Small intestine (tissue), 7 donors: ENCODE data around the gene ANKRD39. TPM values are rescaled to one million over a fixed set of nuclear protein-coding genes. Genes with fewer than 3 reads are reported as not detected.
"Not testable (repeated sequence)": the region's sequence is repeated elsewhere in the genome, so short reads cannot be mapped to it uniquely, and the experiment has no call there.

Source experiments
- DNase-seq, 2 donors: peaks; one replicate each; pipeline versions ENCODE4 v3.0.0 to v3.0.0-alpha.2; 2013
- FAIRE-seq: peaks from 2 replicates; lab custom pipeline; 2012; peaks lifted over from hg19 to GRCh38; lab: Jason Lieb, UNC
- H3K27ac ChIP-seq, 3 donors: one replicate each; pipeline ENCODE4 v1.5.1; 2013; ENCODE audit warnings: low read length in 2 of 3, mild to moderate bottlenecking in 2 of 3, control low read depth in 1 of 3, inconsistent platforms in 1 of 3, low read depth in 1 of 3, moderate library complexity in 1 of 3
- H3K27me3 ChIP-seq, 3 donors: one replicate each; pipeline ENCODE4 v1.6.1; 2013; ENCODE audit warnings: low read length in 3 of 3, inconsistent platforms in 1 of 3; ENCODE audit not compliant: control insufficient read depth in 3 of 3, insufficient read depth in 3 of 3
- H3K36me3 ChIP-seq, 3 donors: one replicate each; pipeline ENCODE4 v1.6.1; 2013; ENCODE audit warnings: low read length in 3 of 3, inconsistent platforms in 1 of 3, low read depth in 1 of 3, mild to moderate bottlenecking in 1 of 3, moderate library complexity in 1 of 3; ENCODE audit not compliant: control insufficient read depth in 3 of 3, insufficient read depth in 2 of 3
- H3K4me1 ChIP-seq, 3 donors: one replicate each; pipeline ENCODE4 v1.6.1; 2013; ENCODE audit warnings: low read length in 2 of 3, inconsistent platforms in 1 of 3, low read depth in 1 of 3, mild to moderate bottlenecking in 1 of 3, moderate library complexity in 1 of 3; ENCODE audit not compliant: control insufficient read depth in 3 of 3, insufficient read depth in 2 of 3
- H3K4me3 ChIP-seq, 3 donors: one replicate each; pipeline ENCODE4 v1.5.1; 2013; ENCODE audit warnings: low read length in 3 of 3, control low read depth in 1 of 3, inconsistent platforms in 1 of 3, low read depth in 1 of 3, mild to moderate bottlenecking in 1 of 3, moderate library complexity in 1 of 3
- H3K9me3 ChIP-seq, 2 donors: one replicate each; pipeline ENCODE4 v1.6.1; 2013; ENCODE audit warnings: low read depth in 1 of 2, low read length in 1 of 2; ENCODE audit not compliant: control insufficient read depth in 2 of 2, insufficient read depth in 1 of 2
- WGBS, 3 donors: extraction: QIAGEN DNeasy Blood & Tissue Kit; methylation state at CpG; one replicate each; pipeline ENCODE4 v1.1.7; 2013; 5-methylcytosine and 5-hydroxymethylcytosine counted together
- polyA plus RNA-seq, 4 donors: library from polyadenylated mRNA; stranded (reverse) in 3 of 4; unstranded in 1 of 4; fragments of 200-250 nt in 3 of 4; fragments of 120-200 nt in 1 of 4; gene quantifications; one replicate each; pipeline versions ENCODE4 v1.2.1 to v1.2.3, GENCODE V29; 2013
- donor health status: healthy with polysubstance abuse.
- donor health status: control.
- donor health status: control.
- donor health status: Bipolar disorder and iron deficiency.
- donor health status: healthy.

Gene ANKRD39
- polyA plus RNA-seq, 4 donors: 9.3 to 23.0 (median 16.5) TPM

DNA sequence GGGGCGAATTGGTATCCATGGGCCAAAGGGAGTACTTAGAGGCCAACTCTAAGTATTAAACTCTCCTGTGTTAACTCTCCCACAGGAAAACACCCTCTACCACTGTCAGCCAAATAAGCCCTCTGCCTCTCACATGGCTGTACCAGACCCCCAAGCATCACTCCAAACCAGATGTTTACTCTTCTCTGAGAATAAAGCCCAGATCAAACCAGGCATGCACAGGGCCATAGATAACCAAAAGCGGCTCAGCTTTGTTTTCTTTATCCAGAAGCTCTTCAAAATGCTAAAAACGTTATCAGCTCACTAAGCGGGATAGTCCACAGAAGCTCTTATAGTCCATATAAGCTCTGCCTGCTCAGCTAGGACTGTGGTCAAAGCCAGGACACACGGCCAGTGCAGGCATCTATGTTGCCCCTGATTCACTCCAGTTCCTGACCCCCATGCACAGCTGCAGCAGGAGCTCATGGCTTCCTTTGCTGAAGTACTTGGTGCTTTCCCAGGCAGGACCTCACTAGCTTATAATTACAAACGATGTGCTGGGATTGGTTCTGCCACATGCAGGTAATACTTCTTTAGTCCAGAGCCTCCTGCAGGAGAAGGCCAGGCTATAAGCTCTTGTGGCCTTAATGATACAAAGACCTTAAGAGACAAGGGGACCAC, 33.0 kb upstream of the ANKRD39 start:
- Histone ChIP-seq H3K27ac (peak overlapping the region in 1 of 3 donors; percentile 22), H3K27me3 (no peaks in the 10 kb centered on the region), H3K9me3 (no peaks in the 10 kb centered on the region), H3K4me1 (peaks cover 0 to 29% (median 0%) of the 10 kb centered on the region in 3 donors), H3K36me3 (no peaks in the 10 kb centered on the region), H3K4me3 (no peak overlapping the region)
- no peak for FAIRE-seq
- no peak for DNase-seq
- WGBS, 3 donors: 66 to 85% (median 71%) methylated on average over 6 of the region's 6 CpGs

DNA sequence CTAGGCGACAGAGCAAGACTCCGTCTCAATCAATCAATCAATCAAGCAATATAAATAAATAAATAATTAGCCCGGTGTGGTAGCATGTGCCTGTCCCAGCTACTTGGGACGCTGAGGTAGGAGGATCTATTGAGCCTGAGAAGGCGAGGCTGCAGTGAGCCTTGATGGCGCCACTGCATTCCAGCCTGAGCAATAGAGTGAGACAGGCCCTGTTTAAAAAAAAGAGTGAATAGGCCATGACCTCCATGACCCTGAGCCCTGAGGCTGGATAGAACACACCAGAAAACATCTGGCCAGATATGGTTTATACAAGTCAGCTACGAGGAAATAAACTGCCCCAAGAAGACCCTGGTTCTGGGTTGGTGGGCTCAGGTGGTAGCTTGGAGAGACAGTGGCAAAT, 32.4 kb upstream of the ANKRD39 start:
- FAIRE-seq: no peak
- H3K27me3 ChIP-seq: no peaks in the 10 kb centered on the region
- no peaks in the 10 kb centered on the region for H3K9me3 ChIP-seq
- DNase-seq: no peak
- whole genome bisulfite sequencing, 3 donors: 83 to 85% (median 85%) methylated on average over 7 of the region's 7 CpGs
- no peaks in the 10 kb centered on the region for H3K36me3 ChIP-seq
- H3K4me1 ChIP-seq: peaks cover 0 to 23% (median 0%) of the 10 kb centered on the region in 3 donors
- no peak overlapping the region for H3K4me3 ChIP-seq
- no peak overlapping the region for H3K27ac ChIP-seq

DNA sequence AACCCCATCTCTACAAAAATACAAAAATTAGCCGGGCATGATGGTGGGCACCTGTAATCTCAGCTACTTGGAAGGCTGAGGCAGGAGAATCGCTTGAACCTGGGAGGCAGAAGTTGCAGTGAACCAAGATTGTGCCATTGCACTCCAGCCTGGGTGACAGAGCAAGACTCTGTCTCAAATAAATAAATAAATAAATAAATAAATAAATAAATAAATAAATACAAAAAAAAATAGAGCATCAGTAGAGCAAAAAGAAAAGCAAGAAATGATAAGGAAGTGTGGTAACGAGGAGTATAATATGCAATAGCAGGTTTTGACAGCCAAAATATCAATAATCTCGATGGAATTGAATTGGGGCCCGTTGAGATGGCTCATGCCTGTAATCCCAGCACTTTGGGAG, 31.7 kb upstream of the ANKRD39 start:
- whole genome bisulfite sequencing, 3 donors: 93 to 96% (median 94%) methylated on average over 5 of the region's 5 CpGs
- H3K9me3 ChIP-seq, FAIRE-seq, H3K27me3 ChIP-seq, H3K4me3 ChIP-seq, H3K27ac ChIP-seq, H3K36me3 ChIP-seq, DNase-seq: not testable (repeated sequence)
- H3K4me1 ChIP-seq: peaks cover 0 to 22% (median 0%) of the 10 kb centered on the region in 3 donors

DNA sequence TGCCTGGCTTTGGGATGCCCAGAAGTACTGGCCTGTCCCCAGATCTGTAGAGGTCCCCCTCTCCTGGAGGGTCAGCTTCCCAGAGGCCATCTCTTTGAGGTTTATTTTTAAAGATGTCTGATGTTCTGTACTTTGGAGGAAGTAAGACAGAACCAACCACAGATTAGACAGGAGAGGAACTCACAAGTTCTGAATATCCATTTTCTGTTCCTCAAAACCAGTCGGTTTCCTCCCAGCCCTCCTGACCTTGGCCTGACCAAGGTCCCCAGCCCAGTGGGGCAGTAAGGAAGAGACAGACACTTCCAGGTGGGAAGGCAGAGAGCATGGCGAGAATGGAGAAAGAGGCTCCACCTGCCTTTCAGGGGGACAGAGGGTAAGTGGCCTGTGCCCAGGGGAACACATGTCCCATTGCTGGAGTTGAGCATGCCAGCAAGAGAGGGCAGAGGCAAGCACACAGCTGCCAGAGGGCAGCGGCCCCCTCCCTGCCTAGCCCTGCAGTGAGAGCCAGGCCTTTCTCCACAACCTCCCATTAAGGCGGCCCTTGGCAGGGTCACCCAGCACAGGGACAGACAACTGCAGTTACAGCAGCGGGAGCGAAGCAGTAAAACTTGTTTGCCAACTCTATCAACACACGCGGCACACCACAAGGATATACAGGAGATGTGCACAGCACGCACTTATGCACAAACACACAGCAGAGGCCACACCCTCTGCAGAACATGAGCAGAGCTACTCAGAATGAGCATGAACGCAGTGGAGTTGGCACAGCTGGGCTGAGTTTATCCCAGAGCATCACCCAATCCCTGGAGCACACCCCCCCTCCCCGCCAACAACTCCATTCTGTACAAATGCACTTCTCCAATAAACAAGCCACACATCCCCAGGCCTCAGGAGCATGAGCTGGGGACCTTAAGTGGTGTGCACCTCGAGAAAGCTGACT, 30.5 kb upstream of the ANKRD39 start:
- 17 to 40% (median 34%) methylated on average over 12 of the region's 12 CpGs for WGBS, 3 donors
- no peaks in the 10 kb centered on the region for H3K36me3 ChIP-seq
- no peak overlapping the region for H3K4me3 ChIP-seq
- no peaks in the 10 kb centered on the region for H3K9me3 ChIP-seq
- FAIRE-seq: no peak
- peaks cover 0 to 22% (median 0%) of the 10 kb centered on the region in 3 donors for H3K4me1 ChIP-seq
- DNase-seq: peak; percentile 46 to 56
- H3K27ac ChIP-seq: peak overlapping the region in 2 of 3 donors; percentile 6 to 25
- H3K27me3 ChIP-seq: no peaks in the 10 kb centered on the region

DNA sequence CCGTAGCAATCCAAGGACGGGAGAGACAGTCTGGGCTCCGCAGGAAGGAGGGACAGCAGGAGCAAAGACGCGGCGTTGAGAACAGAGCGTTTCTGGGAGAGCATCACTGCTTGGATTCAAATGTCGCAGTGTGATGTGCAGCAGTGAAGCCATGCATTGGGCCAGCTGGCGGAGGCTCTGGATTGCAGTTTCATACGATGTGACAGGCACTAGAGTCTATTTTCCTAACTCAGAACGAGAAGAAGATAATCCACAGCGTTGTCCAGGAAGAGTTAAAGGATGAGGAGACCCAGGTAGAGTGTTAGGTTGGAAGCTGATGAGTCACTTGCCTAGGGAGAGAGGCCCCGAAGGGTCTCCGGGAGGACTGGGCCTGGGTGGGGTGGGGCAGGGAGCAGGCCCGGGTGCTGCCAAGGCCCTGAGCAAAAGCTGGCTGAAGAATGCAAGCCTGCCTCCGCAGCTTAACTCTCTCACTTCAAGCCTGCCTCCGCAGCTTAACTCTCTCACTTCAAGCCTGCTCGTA, 29.7 kb upstream of the ANKRD39 start:
- WGBS, 3 donors: 62 to 70% (median 69%) methylated on average over 18 of the region's 18 CpGs
- H3K4me1 ChIP-seq: peaks cover 0 to 22% (median 0%) of the 10 kb centered on the region in 3 donors
- FAIRE-seq: no peak

DNA sequence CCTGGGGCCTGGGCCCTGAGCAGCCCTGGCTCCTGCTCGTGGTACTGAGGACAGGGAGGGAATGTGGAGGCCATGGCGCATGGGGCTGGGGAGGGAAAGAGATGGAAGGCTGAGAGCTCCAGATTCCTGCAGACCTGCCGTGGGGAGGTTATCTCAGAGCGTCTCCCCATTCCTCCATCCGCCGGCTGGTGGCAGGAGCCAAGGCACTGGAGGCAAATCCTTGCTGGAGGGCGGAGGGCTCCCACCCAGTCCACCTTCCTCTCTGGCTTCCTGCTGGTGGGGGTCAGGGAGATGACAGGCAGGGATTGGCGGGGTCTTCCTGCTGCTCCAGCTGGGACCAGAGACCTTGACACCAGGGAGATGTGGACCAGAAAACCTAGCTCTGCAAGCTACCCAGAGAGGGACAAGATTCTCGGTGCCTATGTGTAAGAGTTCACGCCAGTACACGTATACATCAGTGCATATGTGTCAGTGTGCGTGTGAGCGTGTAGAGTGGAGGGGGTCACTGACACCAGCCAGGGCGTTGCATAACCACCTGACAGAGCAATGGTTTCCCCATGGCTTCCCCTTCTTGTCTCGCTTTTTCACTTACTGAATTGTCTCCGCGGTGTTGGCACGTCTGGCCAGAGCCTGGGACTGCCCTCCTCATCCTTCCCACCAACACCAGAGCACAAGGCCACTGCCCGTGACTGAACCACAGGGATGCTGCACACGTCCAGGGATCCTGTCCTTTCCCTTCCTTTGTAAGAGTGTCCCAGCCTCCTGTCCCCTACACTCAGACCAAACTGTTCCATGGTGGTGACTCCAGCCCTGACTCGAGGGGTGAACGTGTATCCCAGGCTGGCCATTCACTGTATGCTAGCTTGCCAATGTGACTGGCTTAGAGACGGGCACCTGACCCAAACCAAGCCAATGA, 27.9 kb upstream of the ANKRD39 start:
- Histone ChIP-seq H3K4me3 (no peak overlapping the region), H3K9me3 (no peaks in the 10 kb centered on the region), H3K4me1 (peaks cover 0 to 17% (median 0%) of the 10 kb centered on the region in 3 donors), H3K27me3 (no peaks in the 10 kb centered on the region), H3K36me3 (no peaks in the 10 kb centered on the region), H3K27ac (peak overlapping the region in 1 of 3 donors; percentile 36)
- DNase-seq (no peak), FAIRE-seq (no peak)
- 90 to 92% (median 90%) methylated on average over 23 of the region's 23 CpGs for WGBS, 3 donors

More for the DNA sequence above, 29.7 kb upstream of the ANKRD39 start:
- Histone ChIP-seq H3K4me3 (no peak overlapping the region), H3K36me3 (no peaks in the 10 kb centered on the region), H3K9me3 (no peaks in the 10 kb centered on the region), H3K27ac (peak overlapping the region in 2 of 3 donors; percentile 6 to 25), H3K27me3 (no peaks in the 10 kb centered on the region)
- no peak for DNase-seq

DNA sequence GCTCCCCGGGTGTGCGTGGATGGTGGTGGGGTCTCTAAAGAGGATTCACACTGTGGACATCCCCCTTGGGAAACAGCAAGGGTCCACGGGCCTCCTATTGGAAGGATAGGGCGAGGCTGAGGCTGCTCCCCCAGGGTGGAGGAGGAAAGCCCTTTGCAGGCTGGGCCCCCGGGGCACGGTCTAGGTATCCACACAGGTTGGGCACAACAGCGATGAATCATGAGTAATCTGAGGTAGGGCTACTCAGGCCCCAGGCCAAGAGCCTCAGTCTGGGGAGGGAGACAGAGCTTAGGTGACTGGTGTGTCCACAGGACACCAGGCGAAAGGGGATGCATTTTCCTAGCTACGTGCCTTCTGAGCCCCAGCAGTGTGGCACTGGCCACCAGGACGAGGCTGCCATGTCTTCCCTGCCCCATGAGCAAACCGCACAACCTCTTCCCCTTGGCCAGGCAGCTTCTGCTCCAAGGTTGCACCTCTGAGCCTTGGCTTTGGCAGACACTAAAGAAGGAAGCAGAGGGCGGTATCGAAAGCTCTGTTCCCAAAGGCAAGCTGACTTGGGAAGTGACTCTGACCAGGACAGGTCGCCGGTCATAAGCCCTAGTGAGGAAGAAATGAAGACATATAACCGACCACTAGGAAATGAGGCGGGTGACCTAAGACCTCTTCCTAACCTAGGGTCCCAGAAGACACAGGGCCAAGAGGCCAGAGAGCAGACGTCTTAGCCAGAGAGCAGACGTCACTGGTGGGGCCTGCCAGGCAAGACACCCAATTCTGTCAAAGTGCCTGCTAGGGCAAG, 26.7 kb upstream of the ANKRD39 start:
- no peaks in the 10 kb centered on the region for H3K27me3 ChIP-seq
- FAIRE-seq: no peak
- no peak overlapping the region for H3K27ac ChIP-seq
- H3K36me3 ChIP-seq: no peaks in the 10 kb centered on the region
- H3K4me3 ChIP-seq: no peak overlapping the region
- no peaks in the 10 kb centered on the region for H3K9me3 ChIP-seq
- H3K4me1 ChIP-seq: peaks cover 0 to 17% (median 0%) of the 10 kb centered on the region in 3 donors
- 87 to 92% (median 91%) methylated on average over 19 of the region's 19 CpGs for WGBS, 3 donors
- no peak for DNase-seq
